Mesenchymal stem cell (in vitro differentiated cells and primary cell): Measurements from ENCODE around the gene IFRD2.

Experiments used
- DNase-seq: peaks from one replicate; pipeline ENCODE4 v3.0.0-alpha.2; 2013
- H2AFZ ChIP-seq: one replicate; pipeline ENCODE4 v1.6.1; 2013; ENCODE audit warnings: low read depth, mild to moderate bottlenecking, control low read depth, inconsistent platforms, low read length, moderate library complexity
- H2AK5ac ChIP-seq: 2 replicates; pipeline ENCODE4 v1.6.1; 2013; ENCODE audit warnings: low read length, moderate library complexity, mild to moderate bottlenecking, inconsistent platforms; ENCODE audit not compliant: severe bottlenecking
- H2BK120ac ChIP-seq: one replicate; pipeline ENCODE4 v1.6.1; 2013; ENCODE audit warnings: low read depth, mild to moderate bottlenecking, inconsistent platforms, low read length, moderate library complexity
- H2BK12ac ChIP-seq, 2 experiments: one replicate each; pipeline ENCODE4 v1.6.1; 2013; ENCODE audit warnings: inconsistent platforms in 2 of 2, low read length in 2 of 2, mild to moderate bottlenecking in 2 of 2, moderate library complexity in 2 of 2, control low read depth in 1 of 2
- H2BK15ac ChIP-seq: one replicate; pipeline ENCODE4 v1.6.1; 2013; ENCODE audit warnings: mild to moderate bottlenecking, low read depth, inconsistent platforms; ENCODE audit not compliant: poor library complexity, severe bottlenecking
- H2BK5ac ChIP-seq: 2 replicates; pipeline ENCODE4 v1.6.1; 2013; ENCODE audit warnings: low read depth, mild to moderate bottlenecking, low read length, control low read depth, inconsistent platforms; ENCODE audit not compliant: poor library complexity, severe bottlenecking
- H3K14ac ChIP-seq, 2 experiments: one replicate each; pipeline ENCODE4 v1.6.1; 2013; ENCODE audit warnings: inconsistent platforms in 2 of 2, low read length in 2 of 2, control low read depth in 1 of 2, mild to moderate bottlenecking in 1 of 2, moderate library complexity in 1 of 2
- H3K18ac ChIP-seq, 2 experiments: one replicate each; pipeline ENCODE4 v1.6.1; 2013; ENCODE audit warnings: inconsistent platforms in 2 of 2, low read length in 2 of 2, control low read depth in 1 of 2, low read depth in 1 of 2, mild to moderate bottlenecking in 1 of 2
- H3K23ac ChIP-seq, 2 experiments: one replicate each; pipeline ENCODE4 v1.6.1; 2013; ENCODE audit warnings: inconsistent platforms in 2 of 2, low read length in 2 of 2, mild to moderate bottlenecking in 2 of 2, moderate library complexity in 2 of 2, control low read depth in 1 of 2
- H3K27ac ChIP-seq: 2 replicates; pipeline ENCODE4 v1.5.1; 2013; ENCODE audit warnings: mild to moderate bottlenecking, moderate library complexity, low read length, control low read depth, inconsistent platforms; ENCODE audit not compliant: poor library complexity, severe bottlenecking
- H3K27me3 ChIP-seq, 2 experiments: 2 replicates each; pipeline versions ENCODE4 v1.6.1 to v1.7.0; 2013; ENCODE audit warnings: low read length in 2 of 2, mild to moderate bottlenecking in 2 of 2, moderate library complexity in 2 of 2, control low read depth in 1 of 2, inconsistent platforms in 1 of 2; ENCODE audit not compliant: control insufficient read depth in 1 of 2, insufficient read depth in 1 of 2
- H3K36me3 ChIP-seq, 2 experiments: 2 replicates each; pipeline versions ENCODE4 v1.6.1 to v1.7.0; 2013; ENCODE audit warnings: low read length in 2 of 2, control low read depth in 1 of 2, inconsistent platforms in 1 of 2, low read depth in 1 of 2, mild to moderate bottlenecking in 1 of 2; ENCODE audit not compliant: insufficient read depth in 2 of 2, control insufficient read depth in 1 of 2
- H3K4ac ChIP-seq, 2 experiments: one replicate each; pipeline ENCODE4 v1.6.1; 2013; ENCODE audit warnings: inconsistent platforms in 2 of 2, low read length in 2 of 2, mild to moderate bottlenecking in 2 of 2, moderate library complexity in 2 of 2, control low read depth in 1 of 2, low read depth in 1 of 2
- H3K4me1 ChIP-seq: 2 replicates; pipeline ENCODE4 v1.6.1; 2013; ENCODE audit warnings: low read depth, low read length, control low read depth; ENCODE audit not compliant: control insufficient read depth, insufficient read depth
- H3K4me2 ChIP-seq: 2 replicates; pipeline ENCODE4 v1.6.1; 2013; ENCODE audit warnings: low read length, mild to moderate bottlenecking, inconsistent platforms; ENCODE audit not compliant: poor library complexity, severe bottlenecking
- H3K4me3 ChIP-seq, 2 experiments: 2 replicates each; pipeline versions ENCODE4 v1.5.1 to v1.7.0; 2013; ENCODE audit warnings: low read length in 2 of 2, mild to moderate bottlenecking in 2 of 2, control low read depth in 1 of 2, low read depth in 1 of 2; ENCODE audit not compliant: insufficient read depth in 1 of 2
- H3K79me1 ChIP-seq: replicated peaks from 2 replicates; pipeline ENCODE4 v1.6.1; 2013; ENCODE audit warnings: mild to moderate bottlenecking, control low read depth, low read length, inconsistent platforms; ENCODE audit not compliant: poor library complexity, severe bottlenecking
- H3K9ac ChIP-seq: 2 replicates; pipeline ENCODE4 v1.7.0; 2013; ENCODE audit warnings: mild to moderate bottlenecking, low read length, moderate library complexity
- H3K9me3 ChIP-seq: 2 replicates; pipeline ENCODE4 v1.7.0; 2013; ENCODE audit warnings: mild to moderate bottlenecking, low read length; ENCODE audit not compliant: control insufficient read depth
- H4K8ac ChIP-seq: one replicate; pipeline ENCODE4 v1.6.1; 2013; ENCODE audit warnings: inconsistent platforms, mild to moderate bottlenecking, low read length, moderate library complexity
- H4K91ac ChIP-seq: one replicate; pipeline ENCODE4 v1.6.1; 2013; ENCODE audit warnings: mild to moderate bottlenecking, low read length, inconsistent platforms
- WGBS: methylation state at CpG from one replicate; pipeline ENCODE4 v1.1.7; 2013; ENCODE audit warnings: mixed read lengths; 5-methylcytosine and 5-hydroxymethylcytosine counted together

The IFRD2 gene

DNA sequence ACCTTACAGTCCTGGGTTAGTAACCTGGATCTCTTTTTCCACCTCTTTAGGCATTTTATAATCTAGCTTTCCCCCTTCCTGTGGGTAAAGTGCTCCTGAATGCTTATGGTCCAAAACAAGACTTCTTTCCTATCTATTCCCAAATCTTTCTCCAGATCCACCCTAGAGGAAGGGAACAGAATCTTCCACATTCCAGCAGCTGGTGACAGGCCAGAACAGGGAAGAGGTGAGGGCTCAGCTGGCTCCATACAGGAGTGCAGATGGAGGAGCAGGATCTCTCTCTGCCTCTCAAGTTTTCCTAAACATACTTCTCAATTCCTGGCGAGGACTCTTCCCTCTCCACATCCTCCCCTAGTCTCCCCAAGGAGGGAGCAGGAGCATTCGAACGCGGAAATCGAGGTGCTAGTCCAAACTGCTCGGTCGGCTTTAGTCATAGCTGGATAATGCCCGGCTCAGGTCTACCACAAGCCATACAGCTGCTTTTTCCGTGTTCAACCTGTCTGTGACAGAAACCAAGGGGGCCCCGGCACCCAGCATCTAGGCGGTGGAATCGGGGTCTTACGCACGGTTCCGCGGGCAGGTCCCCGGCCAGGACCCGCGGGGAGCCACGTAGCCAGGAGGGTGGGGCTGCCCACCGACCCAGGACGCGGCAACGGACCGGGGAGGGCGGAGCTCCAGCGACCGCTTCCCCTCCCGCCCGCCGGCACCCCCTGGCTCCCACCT, 44.4 kb upstream of the IFRD2 start:
- no peaks in the 10 kb centered on the region for H3K9me3 ChIP-seq
- no peak for DNase-seq
- peak overlapping the region; percentile 86 to 93 for H3K4me3 ChIP-seq
- H3K9ac ChIP-seq = peak overlapping the region; percentile 97
- peak overlapping the region; percentile 86 for H3K4me2 ChIP-seq
- H2BK120ac ChIP-seq = no peak overlapping the region
- peak overlapping the region in 1 of 2 experiments; percentile 68 for H3K14ac ChIP-seq
- peak overlapping the region in 1 of 2 experiments; percentile 90 for H3K23ac ChIP-seq
- H3K36me3 ChIP-seq = peaks cover 8 to 14% of the 10 kb centered on the region in 2 experiments
- H3K27me3 ChIP-seq = no peaks in the 10 kb centered on the region
- no peak overlapping the region for H2AK5ac ChIP-seq
- H3K18ac ChIP-seq = peak overlapping the region; percentile 77 to 97
- H2BK5ac ChIP-seq = peak overlapping the region; percentile 34
- peak overlapping the region; percentile 88 for H4K91ac ChIP-seq
- peak overlapping the region; percentile 59 to 80 for H3K4ac ChIP-seq
- H4K8ac ChIP-seq = peak overlapping the region; percentile 86
- peak overlapping the region; percentile 74 for H2AFZ ChIP-seq
- under 1% methylated on average over 27 of the region's 31 CpGs for WGBS
- H2BK12ac ChIP-seq = peak overlapping the region in 1 of 2 experiments; percentile 18
- H3K27ac ChIP-seq = peak overlapping the region; percentile 91
- peak overlapping the region; percentile 60 for H2BK15ac ChIP-seq
- peaks cover 11% of the 10 kb centered on the region for H3K79me1 ChIP-seq
- peaks cover 37% of the 10 kb centered on the region for H3K4me1 ChIP-seq

DNA sequence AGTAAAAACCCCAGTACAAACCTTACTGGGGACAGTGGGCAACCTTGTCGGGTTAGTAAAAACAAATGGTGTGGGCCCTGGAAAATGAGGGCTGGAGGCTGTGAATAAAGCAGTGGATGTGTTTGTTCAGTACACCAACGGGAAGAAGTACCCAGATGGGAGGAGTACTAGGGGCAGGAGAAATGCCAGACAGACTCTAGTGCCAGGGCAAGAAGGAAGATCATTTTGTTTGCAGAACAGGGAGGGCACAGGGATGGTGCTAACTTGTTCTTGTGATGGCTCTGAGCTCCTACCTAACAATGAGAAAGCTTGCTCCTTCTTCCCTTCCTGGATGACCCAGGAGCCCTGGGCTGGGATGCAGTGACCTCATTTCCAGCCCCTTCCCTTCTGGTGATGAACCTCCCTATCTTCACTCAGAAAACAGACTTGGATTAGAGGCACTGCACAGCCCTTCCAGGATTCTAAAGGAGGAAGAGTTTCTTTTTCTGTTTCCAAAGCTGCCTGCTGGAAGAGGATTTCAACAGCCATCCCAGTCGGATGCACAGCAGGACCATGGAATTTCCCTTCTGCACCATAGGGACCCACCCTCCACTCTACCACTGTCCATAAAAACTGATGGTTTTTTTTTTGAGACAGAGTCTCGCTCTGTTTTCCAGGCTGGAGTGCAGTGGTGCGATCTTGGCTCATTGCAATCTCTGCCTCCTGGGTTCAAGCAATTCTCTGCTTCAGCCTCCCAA, 42.3 kb upstream of the IFRD2 start:
- Histone ChIP-seq H3K14ac (no peak overlapping the region), H2AFZ (no peak overlapping the region), H2BK5ac (no peak overlapping the region), H4K8ac (no peak overlapping the region), H4K91ac (no peak overlapping the region), H3K27ac (no peak overlapping the region), H3K4ac (peak overlapping the region in 1 of 2 experiments; percentile 40), H3K9ac (peak overlapping the region; percentile 97), H3K36me3 (peaks cover 29 to 35% of the 10 kb centered on the region in 2 experiments), H3K27me3 (no peaks in the 10 kb centered on the region), H3K23ac (no peak overlapping the region), H2AK5ac (no peak overlapping the region), H3K4me3 (peak overlapping the region in 1 of 2 experiments; percentile 40), H3K4me2 (no peak overlapping the region), H2BK120ac (no peak overlapping the region), H2BK15ac (no peak overlapping the region), H3K9me3 (no peaks in the 10 kb centered on the region), H2BK12ac (no peak overlapping the region), H3K18ac (no peak overlapping the region), H3K4me1 (peaks cover 26% of the 10 kb centered on the region), H3K79me1 (peaks cover 25% of the 10 kb centered on the region)
- WGBS = 85% methylated on average over 5 of the region's 5 CpGs
- DNase-seq = peak; percentile 68

- Histone ChIP-seq H3K27me3 (no peaks in the 10 kb centered on the region), H3K9me3 (no peaks in the 10 kb centered on the region), H2BK12ac (no peak overlapping the region), H2AK5ac (no peak overlapping the region), H2BK120ac (no peak overlapping the region), H2BK5ac (no peak overlapping the region), H4K91ac (no peak overlapping the region), H3K36me3 (peaks cover 33 to 41% of the 10 kb centered on the region in 2 experiments), H3K4me1 (peaks cover 26% of the 10 kb centered on the region), H3K79me1 (peaks cover 24% of the 10 kb centered on the region), H3K9ac (peak overlapping the region; percentile 97), H3K18ac (no peak overlapping the region), H3K4me2 (no peak overlapping the region), H3K14ac (no peak overlapping the region), H3K4me3 (peak overlapping the region in 1 of 2 experiments; percentile 40), H2BK15ac (no peak overlapping the region), H3K4ac (peak overlapping the region in 1 of 2 experiments; percentile 8), H3K23ac (no peak overlapping the region), H2AFZ (no peak overlapping the region), H3K27ac (no peak overlapping the region), H4K8ac (peak overlapping the region; percentile 29)
- 71% methylated on average over 12 of the region's 12 CpGs for WGBS
- peak; percentile 86 for DNase-seq
These were observed 41.6 kb upstream of the IFRD2 start for GRCh38 chr3:50333744-50334328.
